ENCODE results near the gene DIS3.

GRCh38 chr13:72823081-72823480 lies 41.4 kb upstream of the DIS3 start:
- no peak for TF ChIP-seq CTCF (IDR thresholded peaks at IDR 0.05; ENCODE audit: insufficient read depth, low read length, poor library complexity, severe bottlenecking)
- TF ChIP-seq EZH2phosphoT487 (conservative IDR thresholded peaks at IDR 0.05; ENCODE audit: low read length) = no peak
